Measurements from ENCODE around the gene RIC8B. TPM values are rescaled to one million over a fixed set of nuclear protein-coding genes. Genes with fewer than 3 reads are reported as not detected.

RIC8B gene
- total and polyA plus RNA-seq, 2 of the 8 experiments (the other 6 are each of a cell fraction or from before 2014, with no cell fraction given), result 8.2 to 25.3 TPM

DNA sequence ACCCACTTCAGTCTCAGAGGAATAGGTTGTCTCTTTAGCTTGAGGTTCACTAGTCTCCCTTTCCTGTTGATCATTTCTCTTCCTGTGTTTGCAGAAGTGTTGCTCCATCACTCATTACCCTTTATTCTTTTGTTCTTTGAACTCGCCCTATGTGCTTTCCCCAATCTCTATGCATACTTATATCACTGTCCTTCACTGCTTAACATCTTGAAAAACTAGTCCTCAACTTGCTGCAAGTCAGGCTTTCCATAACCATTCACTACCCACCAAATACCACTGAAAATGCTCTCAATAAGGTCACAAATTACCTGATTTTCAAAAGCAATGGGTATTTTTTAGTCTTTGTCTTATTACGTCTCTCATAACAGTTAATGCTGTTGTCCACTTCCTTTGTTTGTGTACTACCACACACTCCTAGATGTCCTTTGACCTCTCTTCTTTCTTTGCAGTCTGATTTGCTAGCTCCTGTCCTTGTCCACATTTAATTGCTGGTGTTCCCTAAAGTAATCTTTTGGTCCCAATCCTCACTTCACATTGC, 80.8 kb downstream of the RIC8B start:
- POLR2A ChIA-PET (ENCODE audit: partially characterized antibody), result interaction anchor here (1.9 kb wide), 1 partner anchor 32 kb away, joined by 4 read pairs; no protein-coding TSS in a partner anchor
- Histone ChIP-seq H3K9me3 (ENCODE audit: insufficient read depth in 2 of 2, low read depth in 1 of 2, low read length in 1 of 2) (peaks cover 0 to under 1% of the 10 kb centered on the region in 2 experiments; a peak in 1 of 4 replicates), H2BK5ac (ENCODE audit: low read depth, low read length) (no peak overlapping the region), H3K27me3 (replicated peaks in 1 of 4; ENCODE audit: control insufficient read depth in 3 of 4, extremely low read depth in 1 of 4, insufficient read depth in 3 of 4, low read length in 3 of 4) (no peaks in the 10 kb centered on the region), H3K14ac (ENCODE audit: insufficient read length) (no peak overlapping the region), H3K18ac (ENCODE audit: extremely low read depth, low read length) (no peak overlapping the region), H4K5ac (ENCODE audit: insufficient read length, low read depth, low read length) (no peak overlapping the region), H3K27ac (ENCODE audit: low read depth, low read length) (no peak overlapping the region), H3K56ac (replicated peaks; ENCODE audit: insufficient read length, low read depth, low read length) (no peak overlapping the region), H3K36me3 (ENCODE audit: control insufficient read depth in 2 of 4, insufficient read depth in 4 of 4, low read length in 3 of 4) (peaks cover 0 to 21% (median 13%) of the 10 kb centered on the region in 4 experiments; a peak in 6 of 8 replicates), H2BK120ac (replicated peaks; ENCODE audit: low read depth, low read length) (no peak overlapping the region), H3K23me2 (ENCODE audit: low read depth, low read length) (no peaks in the 10 kb centered on the region), H4K20me1 (replicated peaks in 1 of 2; ENCODE audit: control insufficient read depth in 1 of 2, insufficient read depth in 2 of 2, low read length in 2 of 2) (no peaks in the 10 kb centered on the region), H4K91ac (replicated peaks; ENCODE audit: insufficient read length, low read length) (no peak overlapping the region), H3K4me1 (replicated peaks in 1 of 4; ENCODE audit: control insufficient read depth in 3 of 4, insufficient read depth in 4 of 4, low read length in 3 of 4) (peaks cover 0 to 5% (median 3%) of the 10 kb centered on the region in 4 experiments; a peak in 3 of 7 replicates), H2AK5ac (ENCODE audit: low read depth, low read length) (no peak overlapping the region), H3K9ac (replicated peaks in 1 of 4; ENCODE audit: extremely low read depth in 1 of 4, low read depth in 3 of 4, low read length in 3 of 4) (no peak overlapping the region), H2AFZ (ENCODE audit: low read length) (no peak overlapping the region), H3K79me1 (ENCODE audit: low read depth, low read length) (no peaks in the 10 kb centered on the region), H2BK20ac (ENCODE audit: low read length) (no peak overlapping the region), H3K79me2 (ENCODE audit: control insufficient read depth in 1 of 2, insufficient read depth in 2 of 2, low read length in 2 of 2) (no peaks in the 10 kb centered on the region), H2BK15ac (ENCODE audit: low read length) (no peak overlapping the region), H3K4me2 (ENCODE audit: insufficient read depth in 1 of 2, low read depth in 2 of 2, low read length in 2 of 2) (no peak overlapping the region), H4K8ac (ENCODE audit: extremely low read depth, insufficient read depth, low read length) (no peak overlapping the region), H3K4ac (replicated peaks; ENCODE audit: insufficient read length, low read depth, low read length) (no peak overlapping the region), H3K23ac (ENCODE audit: insufficient read length) (no peak overlapping the region), H2BK12ac (ENCODE audit: low read depth, low read length) (no peak overlapping the region), H3K4me3 (ENCODE audit: extremely low read depth in 1 of 4, insufficient read depth in 2 of 4, low read depth in 3 of 4, low read length in 4 of 4) (no peak overlapping the region)
- CTCF ChIA-PET (ENCODE audit: partially characterized antibody), result interaction anchor here (1.4 kb wide), 1 partner anchor 22 kb away, joined by 3 read pairs; no protein-coding TSS in a partner anchor
- WGBS, 2 experiments (ENCODE audit: extremely low coverage in 1 of 2, insufficient coverage in 1 of 2, insufficient read length in 1 of 2, insufficient replicate concordance in 2 of 2, low coverage in 1 of 2, low lambda C conversion rate in 2 of 2, missing lambda C conversion rate in 1 of 2), result 79% methylated on average over 2 of the region's 2 CpGs; no CpG with 5 or more reads in 1 of the 2 experiments
- FAIRE-seq (no peak), DNase-seq (ENCODE audit: low read depth in 1 of 2, low spot score in 2 of 2) (no peak)
- TF ChIP-seq RFX5 (IDR thresholded peaks at IDR 0.05; ENCODE audit: borderline replicate concordance, low read depth, low read length), result no peak
- TF ChIP-seq JUND (IDR thresholded peaks at IDR 0.05; ENCODE audit: low read length), result no peak
- no peak for TF ChIP-seq SP1 (IDR thresholded peaks at IDR 0.05; ENCODE audit: low read depth, low read length)
- TF ChIP-seq MAFK (IDR thresholded peaks at IDR 0.05; ENCODE audit: low read depth, low read length), result no peak
- TF ChIP-seq ZNF274 (IDR thresholded peaks at IDR 0.05; ENCODE audit: borderline replicate concordance, extremely low read depth, low read length), result no peak
- TF ChIP-seq YY1 (IDR thresholded peaks at IDR 0.05; ENCODE audit: low read depth, low read length), result no peak
- TF ChIP-seq, protein P1, sequence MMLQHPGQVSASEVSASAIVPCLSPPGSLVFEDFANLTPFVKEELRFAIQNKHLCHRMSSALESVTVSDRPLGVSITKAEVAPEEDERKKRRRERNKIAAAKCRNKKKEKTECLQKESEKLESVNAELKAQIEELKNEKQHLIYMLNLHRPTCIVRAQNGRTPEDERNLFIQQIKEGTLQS (IDR thresholded peaks at IDR 0.05; ENCODE audit: insufficient read depth, low read depth, low read length), result no peak
- no peak for TF ChIP-seq EZH2 (IDR thresholded peaks at IDR 0.05; ENCODE audit: low read depth, low read length, severe bottlenecking)
- no peak for TF ChIP-seq SRF (IDR thresholded peaks at IDR 0.05; ENCODE audit: low read depth, low read length)
- TF ChIP-seq CHD2 (IDR thresholded peaks at IDR 0.05; ENCODE audit: low read length), result no peak
- no peak for TF ChIP-seq POU5F1 (IDR thresholded peaks at IDR 0.05; ENCODE audit: low read depth, low read length)
- TF ChIP-seq TAF1 (IDR thresholded peaks at IDR 0.05; ENCODE audit: low read depth, low read length), result no peak
- no peak for TF ChIP-seq BCL11A (IDR thresholded peaks at IDR 0.05; ENCODE audit: low read depth in 2 of 2, low read length in 2 of 2)
- no peak for TF ChIP-seq HDAC6 (IDR thresholded peaks at IDR 0.05; ENCODE audit: low read depth, low read length)
